Left ventricle myocardium inferior (tissue), 1 donor: ENCODE measurements around the gene CCR5AS.

Experiments used
- DNase-seq: peaks from one replicate; pipeline ENCODE4 v3.0.0-alpha.2; 2020
- H3K27ac ChIP-seq: fragments of 200-600 bp; replicated peaks from 2 replicates; pipeline ENCODE4 v1.8.0; 2021
- H3K27me3 ChIP-seq: fragments of 200-600 bp; 2 replicates; pipeline ENCODE4 v1.8.0; 2021; ENCODE audit warnings: low read depth
- H3K36me3 ChIP-seq: fragments of 200-600 bp; 2 replicates; pipeline ENCODE4 v1.8.0; 2021
- H3K4me1 ChIP-seq: fragments of 200-600 bp; 2 replicates; pipeline ENCODE4 v1.8.0; 2021
- H3K4me3 ChIP-seq: fragments of 200-600 bp; 2 replicates; pipeline ENCODE4 v1.8.0; 2021; ENCODE audit warnings: mild to moderate bottlenecking, moderate library complexity
- H3K9me3 ChIP-seq: fragments of 200-600 bp; replicated peaks from 2 replicates; pipeline ENCODE4 v1.8.0; 2021
- intact Hi-C: fragments of 100-400 bp; cut with micrococcal nuclease; formaldehyde crosslinking; loops from one replicate; pipeline ENCODE4 v1.11.0; 2022
- TF ChIP-seq, protein P1 (sequence below): fragments of 200-600 bp; IDR thresholded peaks from 2 replicates; pipeline ENCODE4 v1.8.0; 2021; ENCODE audit warnings: antibody characterized with exemption, mild to moderate bottlenecking, borderline replicate concordance
- donor health status: DM: no; HTN: yes; CAD: no; lungs with severe emphysema.

Gene CCR5AS

DNA sequence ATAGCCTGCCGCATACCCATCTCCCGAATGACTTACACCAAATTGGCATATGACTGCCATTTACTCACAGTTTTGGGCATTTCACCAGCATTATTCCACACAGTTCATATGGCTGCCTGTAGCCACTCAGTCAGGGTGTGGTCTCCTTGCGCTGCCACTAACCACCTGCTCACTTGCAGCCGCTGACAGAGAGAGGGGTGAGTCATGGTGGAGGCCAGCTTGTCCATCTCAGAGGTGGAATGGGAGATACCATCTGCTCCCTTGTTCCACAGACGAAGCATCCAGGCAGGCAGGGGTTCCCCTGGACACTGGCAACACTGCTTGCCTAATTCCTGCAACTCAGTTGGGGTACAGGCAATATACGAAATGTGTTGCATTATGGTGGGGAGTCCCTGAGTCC is 15.8 kb upstream of the CCR5AS start:
- H3K36me3 ChIP-seq: no peaks in the 10 kb centered on the region
- intact Hi-C loops: no loop called here
- no peak overlapping the region for H3K4me3 ChIP-seq
- no peak for DNase-seq
- TF ChIP-seq, protein P1, sequence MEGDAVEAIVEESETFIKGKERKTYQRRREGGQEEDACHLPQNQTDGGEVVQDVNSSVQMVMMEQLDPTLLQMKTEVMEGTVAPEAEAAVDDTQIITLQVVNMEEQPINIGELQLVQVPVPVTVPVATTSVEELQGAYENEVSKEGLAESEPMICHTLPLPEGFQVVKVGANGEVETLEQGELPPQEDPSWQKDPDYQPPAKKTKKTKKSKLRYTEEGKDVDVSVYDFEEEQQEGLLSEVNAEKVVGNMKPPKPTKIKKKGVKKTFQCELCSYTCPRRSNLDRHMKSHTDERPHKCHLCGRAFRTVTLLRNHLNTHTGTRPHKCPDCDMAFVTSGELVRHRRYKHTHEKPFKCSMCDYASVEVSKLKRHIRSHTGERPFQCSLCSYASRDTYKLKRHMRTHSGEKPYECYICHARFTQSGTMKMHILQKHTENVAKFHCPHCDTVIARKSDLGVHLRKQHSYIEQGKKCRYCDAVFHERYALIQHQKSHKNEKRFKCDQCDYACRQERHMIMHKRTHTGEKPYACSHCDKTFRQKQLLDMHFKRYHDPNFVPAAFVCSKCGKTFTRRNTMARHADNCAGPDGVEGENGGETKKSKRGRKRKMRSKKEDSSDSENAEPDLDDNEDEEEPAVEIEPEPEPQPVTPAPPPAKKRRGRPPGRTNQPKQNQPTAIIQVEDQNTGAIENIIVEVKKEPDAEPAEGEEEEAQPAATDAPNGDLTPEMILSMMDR: no peak
- H3K4me1 ChIP-seq: peaks cover 13% of the 10 kb centered on the region
- H3K9me3 ChIP-seq: no peaks in the 10 kb centered on the region
- H3K27ac ChIP-seq: no peak overlapping the region
- H3K27me3 ChIP-seq: no peaks in the 10 kb centered on the region

- Histone ChIP-seq H3K27ac (no peak overlapping the region), H3K9me3 (no peaks in the 10 kb centered on the region), H3K36me3 (no peaks in the 10 kb centered on the region), H3K27me3 (no peaks in the 10 kb centered on the region), H3K4me1 (peaks cover 16% of the 10 kb centered on the region), H3K4me3 (no peak overlapping the region)
- intact Hi-C loops: no loop called here
- TF ChIP-seq, protein P1: no peak
- no peak for DNase-seq
These were observed 14.1 kb upstream of the CCR5AS start for GRCh38 chr3:46420931-46421330.

DNA sequence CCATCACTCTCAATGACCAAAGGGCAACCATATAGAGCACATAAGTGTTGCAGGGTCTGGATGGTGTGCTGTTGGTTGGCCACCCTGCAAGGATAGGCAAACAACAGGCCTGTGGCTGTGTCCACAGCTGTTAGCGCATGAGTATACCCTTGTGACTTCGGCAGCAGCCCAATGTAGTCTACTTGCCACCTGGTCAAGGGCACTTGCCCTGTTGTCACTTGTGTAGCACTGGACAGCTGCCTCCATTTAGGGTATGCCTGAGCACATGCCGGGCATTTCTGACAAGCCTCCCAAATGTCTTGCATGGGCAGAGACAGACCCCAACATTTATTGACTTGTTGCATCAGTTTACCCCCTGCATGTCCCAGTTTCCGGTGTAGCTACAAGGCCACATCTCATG is 12.9 kb upstream of the CCR5AS start:
- intact Hi-C loops: no loop called here
- Histone ChIP-seq H3K27me3 (no peaks in the 10 kb centered on the region), H3K4me3 (no peak overlapping the region), H3K27ac (no peak overlapping the region), H3K36me3 (no peaks in the 10 kb centered on the region), H3K4me1 (peaks cover 27% of the 10 kb centered on the region), H3K9me3 (no peaks in the 10 kb centered on the region)
- TF ChIP-seq, protein P1: no peak
- no peak for DNase-seq

- Histone ChIP-seq H3K4me1 (peaks cover 43% of the 10 kb centered on the region), H3K4me3 (no peak overlapping the region), H3K27ac (no peak overlapping the region), H3K9me3 (no peaks in the 10 kb centered on the region), H3K27me3 (no peaks in the 10 kb centered on the region), H3K36me3 (no peaks in the 10 kb centered on the region)
- DNase-seq: no peak
- intact Hi-C loops: no loop called here
- TF ChIP-seq, protein P1: no peak
These were observed 11.2 kb upstream of the CCR5AS start for GRCh38 chr3:46417841-46418611.

- TF ChIP-seq, protein P1: no peak
- H3K36me3 ChIP-seq: no peaks in the 10 kb centered on the region
- DNase-seq: no peak
- peak overlapping the region; percentile 48 for H3K27ac ChIP-seq
- no peaks in the 10 kb centered on the region for H3K9me3 ChIP-seq
- peaks cover 53% of the 10 kb centered on the region for H3K4me1 ChIP-seq
- no peak overlapping the region for H3K4me3 ChIP-seq
- intact Hi-C loops: no loop called here
- no peaks in the 10 kb centered on the region for H3K27me3 ChIP-seq
These were observed 10.1 kb upstream of the CCR5AS start for GRCh38 chr3:46416811-46417510.
